Measurements from ENCODE around the gene PRLH.

GRCh38 chr2:237556773-237557632 is 9.4 kb upstream of the PRLH start:
- TF ChIP-seq YY1 (IDR thresholded peaks at IDR 0.05; ENCODE audit: insufficient read depth, insufficient read length) (no peak), ZNF274 (IDR thresholded peaks at IDR 0.05; ENCODE audit: low read depth, low read length) (no peak)

Measured in NT2/D1 (cell line).